Breast epithelium (tissue), 3 donors: ENCODE measurements around the gene IMMP2L.
"Not testable (repeated sequence)": the region's sequence is repeated elsewhere in the genome, so short reads cannot be mapped to it uniquely, and the experiment has no call there.

Experiments used
- POLR2A ChIP-seq: fragments of 450-650 bp; IDR thresholded peaks from one replicate; pipeline ENCODE4 v1.6.1; 2016; ENCODE audit warnings: antibody characterized with exemption, mild to moderate bottlenecking, moderate library complexity
- TF ChIP-seq, protein P1 (sequence below), 3 donors: fragments of 450-650 bp; IDR thresholded peaks; one replicate each; pipeline ENCODE4 v1.5.1; 2016 to 2017; ENCODE audit warnings: antibody characterized with exemption in 3 of 3, mild to moderate bottlenecking in 3 of 3, moderate library complexity in 3 of 3

DNA sequence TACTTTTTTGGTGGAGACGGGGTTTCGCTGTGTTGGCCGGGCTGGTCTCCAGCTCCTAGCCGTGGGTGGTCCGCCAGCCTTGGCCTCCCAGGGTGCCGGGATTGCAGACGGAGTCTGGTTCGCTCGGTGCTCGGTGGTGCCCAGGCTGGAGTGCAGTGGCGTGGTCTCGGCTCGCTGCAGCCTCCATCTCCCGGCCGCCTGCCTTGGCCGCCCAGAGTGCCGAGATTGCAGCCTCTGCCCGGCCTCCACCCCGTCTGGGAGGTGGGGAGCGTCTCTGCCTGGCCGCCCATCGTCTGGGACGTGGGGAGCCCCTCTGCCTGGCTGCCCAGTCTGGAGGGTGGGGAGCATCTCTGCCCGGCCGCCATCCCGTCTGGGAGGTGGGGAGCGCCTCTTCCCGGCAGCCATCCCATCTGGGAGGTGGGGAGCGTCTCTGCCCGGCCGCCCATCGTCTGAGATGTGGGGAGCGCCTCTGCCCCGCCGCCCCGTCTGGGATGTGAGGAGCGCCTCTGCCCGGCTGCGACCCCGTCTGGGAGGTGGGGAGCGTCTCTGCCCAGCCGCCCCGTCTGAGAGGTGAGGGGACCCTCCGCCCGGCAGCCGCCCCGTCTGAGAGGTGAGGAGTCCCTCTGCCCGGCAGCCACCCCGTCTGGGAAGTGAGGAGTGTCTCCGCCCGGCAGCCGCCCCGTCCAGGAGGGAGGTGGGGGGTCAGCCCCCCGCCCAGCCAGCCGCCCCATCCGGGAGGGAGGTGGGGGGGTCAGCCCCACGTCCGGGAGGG lies 47.4 kb upstream of the IMMP2L start:
- TF ChIP-seq, protein P1, sequence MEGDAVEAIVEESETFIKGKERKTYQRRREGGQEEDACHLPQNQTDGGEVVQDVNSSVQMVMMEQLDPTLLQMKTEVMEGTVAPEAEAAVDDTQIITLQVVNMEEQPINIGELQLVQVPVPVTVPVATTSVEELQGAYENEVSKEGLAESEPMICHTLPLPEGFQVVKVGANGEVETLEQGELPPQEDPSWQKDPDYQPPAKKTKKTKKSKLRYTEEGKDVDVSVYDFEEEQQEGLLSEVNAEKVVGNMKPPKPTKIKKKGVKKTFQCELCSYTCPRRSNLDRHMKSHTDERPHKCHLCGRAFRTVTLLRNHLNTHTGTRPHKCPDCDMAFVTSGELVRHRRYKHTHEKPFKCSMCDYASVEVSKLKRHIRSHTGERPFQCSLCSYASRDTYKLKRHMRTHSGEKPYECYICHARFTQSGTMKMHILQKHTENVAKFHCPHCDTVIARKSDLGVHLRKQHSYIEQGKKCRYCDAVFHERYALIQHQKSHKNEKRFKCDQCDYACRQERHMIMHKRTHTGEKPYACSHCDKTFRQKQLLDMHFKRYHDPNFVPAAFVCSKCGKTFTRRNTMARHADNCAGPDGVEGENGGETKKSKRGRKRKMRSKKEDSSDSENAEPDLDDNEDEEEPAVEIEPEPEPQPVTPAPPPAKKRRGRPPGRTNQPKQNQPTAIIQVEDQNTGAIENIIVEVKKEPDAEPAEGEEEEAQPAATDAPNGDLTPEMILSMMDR (IDR thresholded peaks at IDR 0.05), result not testable (repeated sequence)
- not testable (repeated sequence) for TF ChIP-seq POLR2A
